GM12891 (cell line): Measurements from ENCODE around the gene C16orf92.

ENCODE experiments used
- POLR2A ChIP-seq: IDR thresholded peaks from 2 replicates; pipeline ENCODE4 v1.6.1; 2011; ENCODE audit warnings: low read depth, low read length, control low read depth
- POLR2AphosphoS5 ChIP-seq: IDR thresholded peaks from 2 replicates; pipeline ENCODE4 v1.6.1; 2011; ENCODE audit warnings: low read depth, low read length, control low read depth
- SPI1 ChIP-seq: IDR thresholded peaks from 2 replicates; pipeline ENCODE4 v1.6.1; 2011; ENCODE audit warnings: low read depth, low read length, control low read depth
- TAF1 ChIP-seq: IDR thresholded peaks from 2 replicates; pipeline ENCODE4 v1.6.1; 2011; ENCODE audit warnings: low read depth, low read length, control low read depth

GRCh38 chr16:29999605-30000004, 23.4 kb upstream of the C16orf92 start:
- TF ChIP-seq POLR2AphosphoS5: no peak
- TF ChIP-seq POLR2A: no peak
- TF ChIP-seq TAF1: no peak
- TF ChIP-seq SPI1: no peak
